Stimulated activated CD4-positive, alpha-beta T cell treated with anti-CD3 and anti-CD28 coated beads, TNF-alpha, amount 100 ng/mL, for 4 hours (primary cell): ENCODE results near the gene CNPY1.

Experiments
- DNase-seq, 3 experiments: peaks; one replicate each; pipeline ENCODE4 v3.0.0-alpha.2; 2020; ENCODE audit warnings: low read depth in 3 of 3

Gene CNPY1

DNA sequence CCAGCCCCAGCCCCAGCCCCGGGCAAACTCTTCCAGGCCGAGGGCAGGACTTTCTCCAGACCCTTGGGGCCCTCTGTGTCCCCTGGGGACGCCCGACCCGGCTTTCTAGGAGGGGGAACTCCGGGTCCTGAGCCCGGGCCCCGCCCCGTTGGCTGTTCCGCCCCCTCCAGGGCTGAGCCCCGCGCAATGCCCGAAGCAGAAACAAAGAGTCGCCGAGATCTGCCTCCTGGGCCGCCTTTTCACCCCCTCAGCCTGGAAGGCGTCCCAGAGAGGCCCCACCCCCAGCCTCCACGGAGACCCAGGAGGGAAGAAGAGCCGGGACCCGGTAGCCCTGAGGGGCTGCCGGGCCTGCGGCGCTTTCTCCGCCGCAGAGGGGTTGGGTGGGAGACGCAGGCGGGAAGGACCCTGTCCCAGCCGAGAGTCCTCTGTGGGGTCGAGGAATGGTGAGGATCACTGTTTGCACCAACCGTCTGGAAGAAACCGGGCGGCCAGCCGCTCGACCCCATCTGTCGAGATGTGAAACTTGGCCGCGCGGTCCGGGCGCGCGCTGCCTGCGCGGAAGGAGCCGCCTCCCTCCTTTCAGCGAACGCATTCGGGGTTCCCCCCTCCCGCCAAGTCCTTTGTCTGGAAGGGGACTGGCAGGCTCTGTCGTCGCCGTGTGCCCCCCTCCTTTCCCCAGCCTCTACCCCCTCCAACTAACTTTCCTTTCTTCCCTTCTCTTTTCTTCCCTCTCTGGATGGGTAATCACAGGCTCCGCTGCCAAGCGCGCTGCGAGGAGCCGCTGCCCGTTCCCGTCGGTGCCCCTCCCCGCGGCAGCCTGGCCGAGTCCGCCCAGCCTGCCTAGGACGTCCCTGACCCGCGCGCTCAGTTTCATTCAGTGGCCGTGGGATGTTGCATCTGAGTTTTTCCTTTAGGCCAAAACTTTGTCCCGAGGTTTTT lies 78.2 kb downstream of the CNPY1 start:
- no peak for DNase-seq

DNA sequence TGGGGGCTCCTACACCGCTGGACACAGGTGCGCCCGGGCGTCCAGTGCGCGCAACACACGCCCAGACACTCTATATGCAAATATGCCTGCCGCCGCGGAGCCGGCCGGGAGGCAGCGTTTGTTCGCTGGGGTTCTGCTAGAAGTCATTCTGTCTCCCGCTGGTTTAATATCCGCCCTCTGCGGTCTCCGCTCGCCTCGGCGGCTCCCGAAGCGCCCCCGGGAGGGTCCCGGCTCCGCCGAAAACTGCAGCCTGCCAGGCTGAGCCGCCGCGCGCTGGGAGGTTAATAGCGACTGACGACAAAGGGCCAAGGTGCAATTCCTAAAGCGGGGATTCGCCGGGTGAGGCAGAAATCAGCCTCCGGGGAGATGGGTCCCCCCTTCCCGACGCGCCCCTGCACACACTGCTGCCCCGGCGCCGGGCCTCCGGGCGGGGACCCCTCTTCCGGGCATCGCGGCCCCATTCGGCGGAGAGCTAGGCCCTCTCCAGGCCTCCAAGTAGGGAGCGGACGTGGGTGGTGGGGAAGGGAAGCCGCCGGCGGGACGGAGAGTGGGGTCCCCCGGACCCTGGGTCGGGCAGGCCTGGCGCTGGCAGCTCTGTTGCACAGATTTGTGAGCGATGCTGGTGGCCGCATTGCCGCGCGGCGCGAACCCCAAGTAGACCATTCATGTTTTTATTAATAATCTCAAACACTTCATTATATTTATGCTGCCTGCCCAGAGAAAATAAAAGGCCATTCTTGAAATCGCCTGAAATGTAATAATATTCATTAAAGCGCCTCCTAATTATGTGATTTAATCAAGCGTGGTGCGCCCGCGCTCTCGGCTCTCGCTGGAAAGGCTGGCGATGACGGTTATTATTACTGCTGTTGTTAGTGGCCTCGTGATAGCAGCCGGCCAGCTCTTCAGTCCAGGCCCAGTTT lies 79.3 kb downstream of the CNPY1 start:
- no peak for DNase-seq

- no peak for DNase-seq
Observed at GRCh38 chr7:155466142-155466813, 80.1 kb downstream of the CNPY1 start.

DNA sequence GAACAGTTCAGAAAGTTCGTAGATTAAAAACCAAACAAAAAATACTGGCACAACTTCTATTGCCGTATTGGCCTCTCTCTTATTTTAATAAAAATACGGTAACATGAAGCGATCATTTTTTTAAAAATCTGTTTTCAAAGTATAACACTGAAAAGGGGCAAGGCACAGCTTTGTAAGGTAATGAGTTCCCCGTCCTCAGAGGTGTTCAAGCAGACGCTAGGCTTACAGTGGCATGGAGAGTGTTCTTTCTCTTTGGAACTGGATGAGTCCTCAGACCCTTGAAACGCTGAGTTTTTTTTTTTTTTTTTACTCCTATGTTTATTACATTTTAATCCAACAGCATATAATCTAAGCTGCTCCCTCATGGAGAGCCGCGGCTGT lies 80.6 kb downstream of the CNPY1 start:
- DNase-seq: no peak

GRCh38 chr7:155464948-155465739 lies 81.2 kb downstream of the CNPY1 start:
- no peak for DNase-seq

- no peak for DNase-seq
Observed at GRCh38 chr7:155464183-155464582, 82.2 kb downstream of the CNPY1 start.

DNA sequence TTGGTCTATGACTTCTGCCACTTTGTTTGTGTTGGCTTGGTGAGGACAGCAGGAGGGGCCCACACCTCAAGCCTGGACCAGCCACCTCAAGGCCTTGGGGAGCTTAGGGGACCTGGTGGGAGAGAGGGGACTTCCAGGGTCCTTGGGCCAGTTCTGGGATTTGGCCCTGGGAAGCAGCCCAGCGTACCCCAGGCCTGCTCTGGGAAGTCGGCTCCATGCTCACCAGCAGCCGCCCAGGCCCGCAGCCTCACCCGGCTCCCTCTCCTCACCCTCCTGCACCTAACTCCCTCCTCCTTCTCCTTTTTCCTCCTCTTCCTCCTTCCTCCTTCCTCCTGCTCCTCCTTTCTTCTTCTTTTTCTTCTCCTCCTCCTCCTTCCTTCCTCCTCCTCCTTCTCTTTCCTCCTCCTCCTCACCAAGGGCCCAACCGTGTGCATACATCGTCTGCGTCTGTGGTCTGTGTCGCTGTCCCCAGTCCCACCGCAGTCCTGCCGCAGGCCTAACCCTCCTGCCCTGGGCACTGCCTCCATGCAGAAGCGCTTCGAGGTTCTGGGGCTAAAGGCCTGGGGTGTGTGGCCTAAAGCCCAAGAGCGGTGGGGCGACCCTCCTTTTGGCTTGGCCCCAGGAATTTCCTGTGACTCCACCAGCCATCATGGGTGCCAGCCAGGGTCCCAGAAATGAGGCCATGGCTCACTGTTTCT lies 83.1 kb downstream of the CNPY1 start:
- DNase-seq: no peak

DNA sequence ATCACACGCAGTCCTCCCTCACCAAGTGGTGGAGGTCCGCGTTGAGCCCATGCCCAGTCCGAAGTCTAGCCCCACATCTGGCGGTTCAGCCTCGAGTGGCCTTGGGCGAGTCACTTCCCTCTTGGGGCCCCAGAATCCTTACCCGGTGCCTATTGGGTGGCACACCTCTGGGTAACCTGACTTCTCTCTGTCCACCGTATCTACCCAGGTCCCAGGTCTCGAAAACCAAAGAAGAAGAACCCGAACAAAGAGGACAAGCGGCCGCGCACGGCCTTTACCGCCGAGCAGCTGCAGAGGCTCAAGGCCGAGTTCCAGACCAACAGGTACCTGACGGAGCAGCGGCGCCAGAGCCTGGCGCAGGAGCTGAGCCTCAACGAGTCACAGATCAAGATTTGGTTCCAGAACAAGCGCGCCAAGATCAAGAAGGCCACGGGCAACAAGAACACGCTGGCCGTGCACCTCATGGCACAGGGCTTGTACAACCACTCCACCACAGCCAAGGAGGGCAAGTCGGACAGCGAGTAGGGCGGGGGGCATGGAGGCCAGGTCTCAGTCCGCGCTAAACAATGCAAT lies 84.1 kb downstream of the CNPY1 start:
- DNase-seq: no peak

- DNase-seq: no peak
Observed at GRCh38 chr7:155461631-155462030, 84.7 kb downstream of the CNPY1 start.

- no peak for DNase-seq
Observed at GRCh38 chr7:155460926-155461613, 85.3 kb downstream of the CNPY1 start.

- DNase-seq: no peak
Observed at GRCh38 chr7:155459700-155460461, 86.5 kb downstream of the CNPY1 start.

DNA sequence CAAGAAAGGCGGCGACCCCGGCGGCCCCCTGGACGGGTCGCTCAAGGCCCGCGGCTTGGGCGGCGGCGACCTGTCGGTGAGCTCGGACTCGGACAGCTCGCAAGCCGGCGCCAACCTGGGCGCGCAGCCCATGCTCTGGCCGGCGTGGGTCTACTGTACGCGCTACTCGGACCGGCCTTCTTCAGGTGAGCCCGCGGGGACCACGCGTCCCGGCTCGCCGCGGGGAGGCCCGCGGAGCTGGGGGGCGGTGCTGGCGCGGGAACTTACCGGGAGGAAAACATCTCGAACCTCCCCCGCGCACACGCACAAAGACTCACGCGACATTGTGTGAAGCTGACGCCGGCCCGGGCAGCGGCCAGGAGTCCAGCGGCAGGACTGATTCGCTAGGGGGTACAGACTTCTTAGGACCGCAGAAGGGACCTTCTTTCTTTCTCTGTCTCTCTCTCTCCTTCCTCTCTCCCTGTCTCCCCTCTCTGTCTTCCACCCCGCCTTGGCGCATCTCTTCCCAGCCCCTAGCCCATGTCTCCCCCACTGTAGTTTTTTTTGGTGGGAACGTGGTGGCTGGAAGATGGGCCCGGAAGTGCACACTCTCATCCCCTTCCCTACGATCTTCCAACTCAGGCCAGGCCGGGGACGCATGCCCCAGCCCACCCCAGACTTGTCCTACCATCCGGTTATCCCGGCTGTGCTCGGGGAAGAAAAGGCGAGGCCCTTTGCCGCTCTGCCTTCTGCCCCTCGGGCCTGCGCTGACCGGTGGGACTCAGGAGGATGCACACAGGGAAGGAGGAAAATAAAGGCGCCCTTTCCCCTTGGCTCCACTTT lies 87.3 kb downstream of the CNPY1 start:
- DNase-seq: no peak

DNA sequence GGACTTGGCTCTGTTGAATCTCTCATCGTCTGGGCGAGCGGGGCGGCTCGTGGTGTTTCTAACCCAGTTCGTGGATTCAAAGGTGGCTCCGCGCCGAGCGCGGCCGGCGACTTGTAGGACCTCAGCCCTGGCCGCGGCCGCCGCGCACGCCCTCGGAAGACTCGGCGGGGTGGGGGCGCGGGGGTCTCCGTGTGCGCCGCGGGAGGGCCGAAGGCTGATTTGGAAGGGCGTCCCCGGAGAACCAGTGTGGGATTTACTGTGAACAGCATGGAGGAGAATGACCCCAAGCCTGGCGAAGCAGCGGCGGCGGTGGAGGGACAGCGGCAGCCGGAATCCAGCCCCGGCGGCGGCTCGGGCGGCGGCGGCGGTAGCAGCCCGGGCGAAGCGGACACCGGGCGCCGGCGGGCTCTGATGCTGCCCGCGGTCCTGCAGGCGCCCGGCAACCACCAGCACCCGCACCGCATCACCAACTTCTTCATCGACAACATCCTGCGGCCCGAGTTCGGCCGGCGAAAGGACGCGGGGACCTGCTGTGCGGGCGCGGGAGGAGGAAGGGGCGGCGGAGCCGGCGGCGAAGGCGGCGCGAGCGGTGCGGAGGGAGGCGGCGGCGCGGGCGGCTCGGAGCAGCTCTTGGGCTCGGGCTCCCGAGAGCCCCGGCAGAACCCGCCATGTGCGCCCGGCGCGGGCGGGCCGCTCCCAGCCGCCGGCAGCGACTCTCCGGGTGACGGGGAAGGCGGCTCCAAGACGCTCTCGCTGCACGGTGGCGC lies 88.1 kb downstream of the CNPY1 start, which contains the start of gene EN2:
TSS of gene EN2 (plus strand) at position 19 of the 767 bp plus-strand sequence. CDS start at position 268, 249 bp downstream.
- no peak for DNase-seq

GRCh38 chr7:155457544-155458110 lies 88.7 kb downstream of the CNPY1 start:
- DNase-seq: no peak

- peak in 1 of 3 experiments; percentile 17 for DNase-seq
Observed at GRCh38 chr7:155456738-155457543, 89.4 kb downstream of the CNPY1 start.
